Right lobe of liver (tissue), 4 donors: ENCODE data around the gene ITGB8.

Experiments used
- CTCF ChIP-seq, 4 donors: fragments of 200-600 bp in 3 of 4; fragments of 450-650 bp in 1 of 4; IDR thresholded peaks; one replicate each; pipeline versions ENCODE4 v1.5.1 to v1.8.0; 2016 to 2022; ENCODE audit warnings: antibody characterized with exemption in 4 of 4, mild to moderate bottlenecking in 2 of 4
- POLR2A ChIP-seq: fragments of 450-650 bp; IDR thresholded peaks from one replicate; pipeline ENCODE4 v1.6.1; 2017; ENCODE audit warnings: antibody characterized with exemption, mild to moderate bottlenecking
- donor health status: DM: no; HTN: no; CAD: no.
- donor health status: DM: no; HTN: no; CAD: no.
- donor health status: DM: no; HTN: yes; CAD: no.

- TF ChIP-seq POLR2A (no peak), CTCF (IDR thresholded peaks at IDR 0.05) (no peak)
Measured at GRCh38 chr7:20348125-20348807, 17.6 kb downstream of the ITGB8 start.
